Measurements from ENCODE around the gene EPHB6.

Gene EPHB6

GRCh38 chr7:142814451-142814850, 40.4 kb upstream of the EPHB6 start:
- no peak overlapping the region for H3K4me3 ChIP-seq (ENCODE audit: low read depth, low read length)
- DNase-seq (ENCODE audit: low read depth), result no peak
- TF ChIP-seq, protein P1, sequence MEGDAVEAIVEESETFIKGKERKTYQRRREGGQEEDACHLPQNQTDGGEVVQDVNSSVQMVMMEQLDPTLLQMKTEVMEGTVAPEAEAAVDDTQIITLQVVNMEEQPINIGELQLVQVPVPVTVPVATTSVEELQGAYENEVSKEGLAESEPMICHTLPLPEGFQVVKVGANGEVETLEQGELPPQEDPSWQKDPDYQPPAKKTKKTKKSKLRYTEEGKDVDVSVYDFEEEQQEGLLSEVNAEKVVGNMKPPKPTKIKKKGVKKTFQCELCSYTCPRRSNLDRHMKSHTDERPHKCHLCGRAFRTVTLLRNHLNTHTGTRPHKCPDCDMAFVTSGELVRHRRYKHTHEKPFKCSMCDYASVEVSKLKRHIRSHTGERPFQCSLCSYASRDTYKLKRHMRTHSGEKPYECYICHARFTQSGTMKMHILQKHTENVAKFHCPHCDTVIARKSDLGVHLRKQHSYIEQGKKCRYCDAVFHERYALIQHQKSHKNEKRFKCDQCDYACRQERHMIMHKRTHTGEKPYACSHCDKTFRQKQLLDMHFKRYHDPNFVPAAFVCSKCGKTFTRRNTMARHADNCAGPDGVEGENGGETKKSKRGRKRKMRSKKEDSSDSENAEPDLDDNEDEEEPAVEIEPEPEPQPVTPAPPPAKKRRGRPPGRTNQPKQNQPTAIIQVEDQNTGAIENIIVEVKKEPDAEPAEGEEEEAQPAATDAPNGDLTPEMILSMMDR (IDR thresholded peaks at IDR 0.05; ENCODE audit: low read depth, low read length, missing control alignments), result no peak

DNA sequence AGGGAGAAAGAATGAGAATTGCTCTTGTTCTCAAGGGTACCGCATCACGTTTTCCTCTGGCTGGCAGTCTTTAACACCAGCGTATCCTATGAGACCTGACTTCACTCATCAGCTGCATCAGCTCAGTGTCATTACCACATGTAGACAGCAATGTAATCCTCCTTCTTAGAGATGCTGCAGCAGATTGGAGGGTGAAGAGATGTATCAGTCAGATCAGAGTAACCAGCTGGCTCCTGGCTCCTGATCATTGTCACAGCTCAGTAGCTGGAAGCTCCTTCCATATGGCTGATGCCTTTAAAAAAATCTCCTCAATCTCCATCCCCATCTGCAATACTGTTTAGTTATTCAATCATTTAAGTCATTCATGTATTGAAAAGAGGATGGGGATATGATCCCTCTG, 39.7 kb upstream of the EPHB6 start:
- no peak overlapping the region for H3K4me3 ChIP-seq (ENCODE audit: low read depth, low read length)
- DNase-seq (ENCODE audit: low read depth), result no peak
- TF ChIP-seq, protein P1 (IDR thresholded peaks at IDR 0.05; ENCODE audit: low read depth, low read length, missing control alignments), result no peak

DNA sequence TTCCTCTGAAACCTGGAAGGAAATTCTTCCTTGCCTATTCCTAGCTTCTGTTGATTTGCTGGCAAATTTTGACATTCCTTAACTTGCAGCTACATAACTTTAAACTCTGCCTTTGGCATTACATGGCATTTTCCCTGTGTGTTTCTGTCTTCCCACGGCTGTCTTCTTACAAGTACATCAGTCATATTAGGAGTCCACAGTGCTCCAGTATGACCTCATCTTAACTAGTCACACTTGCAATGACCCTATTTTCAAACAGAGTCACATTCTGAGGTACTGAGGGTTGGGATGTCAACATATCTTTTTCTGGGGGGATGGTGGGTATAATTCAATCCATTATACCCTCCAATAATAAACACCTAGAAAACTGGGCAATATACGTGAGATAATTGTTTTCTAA, 37.4 kb upstream of the EPHB6 start:
- TF ChIP-seq, protein P1 (IDR thresholded peaks at IDR 0.05; ENCODE audit: low read depth, low read length, missing control alignments), result no peak
- no peak overlapping the region for H3K4me3 ChIP-seq (ENCODE audit: low read depth, low read length)
- DNase-seq (ENCODE audit: low read depth), result no peak

GRCh38 chr7:142819530-142819929, 35.3 kb upstream of the EPHB6 start:
- H3K4me3 ChIP-seq (ENCODE audit: low read depth, low read length), result no peak overlapping the region
- DNase-seq (ENCODE audit: low read depth), result no peak
- TF ChIP-seq, protein P1 (IDR thresholded peaks at IDR 0.05; ENCODE audit: low read depth, low read length, missing control alignments), result no peak

DNA sequence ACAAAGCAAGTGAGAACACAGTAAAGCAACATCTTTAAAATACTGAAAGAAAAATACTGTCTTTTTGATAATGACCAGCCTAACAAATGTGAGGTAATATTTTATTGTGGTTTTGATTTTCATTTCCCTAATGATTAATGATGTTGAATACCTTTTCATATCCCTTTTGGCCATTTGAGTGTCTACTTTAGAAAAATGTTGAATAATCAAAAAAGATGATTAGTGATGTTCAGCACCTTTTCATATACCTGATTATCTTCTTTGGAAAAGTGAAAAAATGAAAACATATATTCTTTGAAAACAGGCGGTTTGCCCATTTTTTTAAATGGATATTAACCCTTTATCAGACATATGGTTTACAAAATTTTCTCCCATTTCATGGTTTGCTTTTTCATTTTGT, 32.2 kb upstream of the EPHB6 start:
- DNase-seq (ENCODE audit: low read depth), result no peak
- no peak overlapping the region for H3K4me3 ChIP-seq (ENCODE audit: low read depth, low read length)
- TF ChIP-seq, protein P1 (IDR thresholded peaks at IDR 0.05; ENCODE audit: low read depth, low read length, missing control alignments), result no peak

DNA sequence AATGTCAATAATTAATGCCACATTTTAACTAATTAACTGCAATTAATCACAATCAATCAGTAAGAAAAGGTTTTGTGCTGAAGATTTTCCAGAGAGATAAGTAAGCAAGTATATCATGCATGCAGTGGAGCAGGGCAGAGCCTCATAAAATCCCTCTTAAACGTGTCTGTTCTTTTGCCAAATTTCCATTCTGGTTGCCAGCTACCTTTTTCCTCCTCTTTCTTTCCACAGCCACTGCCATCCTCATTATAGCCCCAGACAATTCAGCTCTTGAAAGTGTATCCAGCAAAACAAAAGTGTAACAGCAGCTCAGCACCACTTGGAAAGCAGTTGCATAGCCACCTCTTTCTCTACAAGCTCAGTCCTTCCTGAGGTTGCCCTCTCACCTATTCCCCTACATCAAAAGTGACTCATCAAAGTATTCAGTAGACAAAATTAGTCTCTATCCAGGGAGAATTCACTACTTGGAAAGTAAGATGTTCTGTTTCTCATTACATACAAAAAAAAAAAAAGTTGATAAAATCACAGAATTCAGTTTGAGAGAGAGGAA, 26.9 kb upstream of the EPHB6 start:
- DNase-seq (ENCODE audit: low read depth), result no peak
- TF ChIP-seq, protein P1 (IDR thresholded peaks at IDR 0.05; ENCODE audit: low read depth, low read length, missing control alignments), result no peak
- no peak overlapping the region for H3K4me3 ChIP-seq (ENCODE audit: low read depth, low read length)

DNA sequence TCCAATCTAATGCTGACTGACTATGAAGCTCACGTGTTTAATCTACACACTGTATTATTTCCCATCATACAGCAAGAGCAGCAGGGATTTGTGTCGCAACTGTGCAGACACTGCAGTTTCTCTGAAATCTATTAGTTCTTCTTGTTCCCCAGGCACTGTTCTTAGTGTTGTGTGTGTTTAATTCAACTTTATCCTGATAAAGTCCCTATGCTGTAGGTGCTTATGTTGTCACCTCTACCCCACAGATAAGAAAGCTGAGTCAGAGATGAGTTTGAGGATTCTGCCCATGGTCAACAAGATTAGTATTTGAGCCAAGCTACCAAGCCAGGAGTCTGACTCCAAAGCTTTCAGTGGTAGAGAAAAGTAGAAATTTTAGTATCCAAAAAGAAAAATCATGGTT, 22.5 kb upstream of the EPHB6 start:
- H3K4me3 ChIP-seq (ENCODE audit: low read depth, low read length), result no peak overlapping the region
- no peak for DNase-seq (ENCODE audit: low read depth)
- TF ChIP-seq, protein P1 (IDR thresholded peaks at IDR 0.05; ENCODE audit: low read depth, low read length, missing control alignments), result no peak

All from GM12864 (cell line).